HG03159 (cell line): ENCODE results near the gene PLEKHA6.

ENCODE experiments used
- ATAC-seq: cut with Tn5 transposase; IDR thresholded peaks from one replicate; pipeline ENCODE4 v1.9.1; 2021; ENCODE audit warnings: mild to moderate bottlenecking, moderate library complexity; ENCODE audit not compliant: unreplicated experiment

The PLEKHA6 gene

GRCh38 chr1:204356997-204357396 lies 2.7 kb downstream of the PLEKHA6 start:
- no peak for ATAC-seq

GRCh38 chr1:204355913-204356312 lies 3.8 kb downstream of the PLEKHA6 start:
- ATAC-seq: no peak

- ATAC-seq: no peak
These were observed 5.2 kb downstream of the PLEKHA6 start for GRCh38 chr1:204354579-204354978.

DNA sequence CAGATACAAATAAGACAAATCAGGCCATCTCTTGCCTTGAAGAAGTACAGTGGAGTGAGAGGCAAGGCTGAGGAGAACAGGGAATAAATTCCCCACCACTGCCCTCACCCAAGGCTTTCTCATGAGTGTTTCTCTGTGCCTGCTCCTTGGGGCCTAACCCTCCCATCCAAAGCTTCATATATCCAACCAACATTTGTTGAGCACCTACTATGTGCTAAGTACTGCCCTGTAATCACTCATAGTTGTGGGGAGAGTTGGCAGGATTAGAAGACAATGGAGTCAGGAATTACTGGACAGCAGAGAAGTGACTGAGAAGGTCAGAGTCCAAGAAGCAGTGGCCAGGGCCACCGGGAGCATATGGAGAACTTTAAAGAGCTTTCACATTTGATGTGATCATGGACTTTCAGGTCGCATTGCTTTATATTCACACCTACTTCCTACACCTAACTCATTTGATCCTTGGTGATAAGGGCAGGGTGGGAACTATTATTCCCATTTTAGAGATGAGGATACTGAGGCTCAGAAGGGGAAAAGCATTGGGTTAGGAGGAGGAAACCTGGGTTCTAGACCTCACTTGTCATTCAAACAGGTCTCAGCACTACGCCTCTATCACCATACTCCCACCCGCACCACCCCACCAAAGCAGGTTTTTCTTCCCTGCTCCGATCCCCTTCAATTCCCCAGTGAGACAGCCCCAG lies 6.4 kb downstream of the PLEKHA6 start:
- no peak for ATAC-seq

- ATAC-seq: no peak
These were observed 8.7 kb downstream of the PLEKHA6 start for GRCh38 chr1:204350857-204351573.

- ATAC-seq: no peak
These were observed 9.4 kb downstream of the PLEKHA6 start for GRCh38 chr1:204350312-204350711.

- no peak for ATAC-seq
These were observed 10.1 kb downstream of the PLEKHA6 start for GRCh38 chr1:204349602-204350001.

DNA sequence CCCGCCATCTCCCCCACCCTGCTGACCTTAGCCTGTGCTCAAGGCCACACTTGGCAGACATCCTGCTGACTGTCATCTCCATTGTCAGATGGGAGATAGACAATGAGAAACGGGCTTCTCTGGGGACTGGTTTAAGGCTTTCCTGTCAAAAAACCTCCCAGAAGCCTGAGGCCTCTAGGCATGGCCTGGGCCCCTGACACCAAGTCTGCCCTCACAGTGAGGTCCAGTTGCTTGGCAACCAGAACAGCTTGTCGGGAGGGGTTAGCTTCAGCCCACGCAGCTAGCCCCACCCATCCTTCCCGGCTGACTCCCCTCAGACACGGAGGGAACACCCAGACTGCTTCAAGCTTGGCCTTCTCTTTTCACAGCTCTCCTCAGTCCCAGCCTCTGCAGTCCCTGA lies 11.0 kb downstream of the PLEKHA6 start:
- ATAC-seq: no peak

GRCh38 chr1:204348242-204348641 lies 11.5 kb downstream of the PLEKHA6 start:
- ATAC-seq: no peak

GRCh38 chr1:204345941-204346645 lies 13.6 kb downstream of the PLEKHA6 start:
- ATAC-seq: no peak

DNA sequence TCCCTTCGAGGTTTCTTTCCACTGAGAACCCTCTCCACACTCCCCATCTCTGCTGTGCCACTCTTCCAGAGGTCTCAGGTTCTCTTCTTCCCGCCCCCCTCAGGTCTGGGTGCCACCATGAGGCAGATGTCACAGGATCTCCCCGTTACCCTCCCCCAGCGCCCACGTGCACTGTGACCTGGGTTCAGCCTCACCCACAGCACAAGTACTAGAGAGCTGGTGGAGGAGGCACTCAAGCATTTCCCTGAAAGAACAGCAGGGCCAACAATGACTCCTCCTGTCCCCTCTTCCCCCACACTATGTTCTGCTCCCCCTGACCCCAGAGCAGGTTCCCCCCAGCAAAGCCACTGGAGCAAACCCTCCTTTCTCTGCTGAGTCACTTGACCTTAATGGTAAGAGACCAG lies 14.3 kb downstream of the PLEKHA6 start:
- ATAC-seq: no peak

DNA sequence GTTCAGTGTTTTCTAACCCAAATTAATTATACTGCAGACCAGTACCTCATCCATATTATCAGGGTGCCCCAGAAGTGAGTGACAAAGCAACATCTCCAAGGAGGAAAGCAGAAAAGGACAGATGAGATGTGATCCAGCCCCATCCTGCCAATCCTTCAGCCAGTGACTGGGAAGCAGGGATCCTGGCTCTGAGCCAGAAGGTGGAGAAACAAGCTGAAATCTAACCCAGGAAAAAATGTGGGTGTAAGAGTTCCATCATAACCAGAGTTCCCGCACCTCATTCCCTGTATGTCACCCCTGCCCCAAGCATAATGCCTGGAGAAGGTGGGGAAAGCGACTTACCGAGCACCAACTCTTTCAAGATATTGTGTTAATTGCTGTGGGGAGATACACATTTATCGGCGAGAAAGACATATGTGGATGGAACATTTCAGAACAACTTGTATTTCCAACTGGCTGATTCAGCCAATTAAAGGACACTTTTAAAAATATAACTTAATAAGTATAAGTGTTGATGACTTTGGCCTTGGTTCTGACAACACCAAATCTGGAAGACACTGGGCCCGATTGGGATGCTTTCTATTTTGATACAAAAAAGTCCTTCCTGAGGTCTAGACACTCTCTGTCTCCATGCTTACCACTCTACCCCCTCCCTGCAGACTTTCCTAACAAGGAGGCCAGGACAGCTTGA lies 14.9 kb downstream of the PLEKHA6 start:
- no peak for ATAC-seq

DNA sequence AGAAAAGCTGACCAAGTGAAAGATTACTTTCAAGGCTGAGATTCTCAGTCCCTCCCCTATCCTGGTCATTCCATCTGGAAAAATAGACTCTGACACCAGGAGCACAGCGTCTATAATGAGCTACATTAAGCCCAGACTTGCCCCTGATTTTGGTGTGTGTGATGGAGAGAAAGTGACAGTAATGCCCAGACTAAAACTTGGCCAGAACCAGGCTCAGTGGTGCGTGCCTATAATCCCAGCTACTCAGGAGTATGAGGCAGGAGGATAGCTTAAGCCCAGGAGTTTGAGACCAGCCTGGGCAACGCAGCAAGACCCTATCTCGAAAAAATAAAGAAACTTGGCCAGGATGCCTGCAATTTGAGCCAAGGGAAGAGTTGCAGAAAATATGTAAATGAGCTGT lies 15.9 kb downstream of the PLEKHA6 start:
- no peak for ATAC-seq

- no peak for ATAC-seq
These were observed 16.5 kb downstream of the PLEKHA6 start for GRCh38 chr1:204343247-204343646.

DNA sequence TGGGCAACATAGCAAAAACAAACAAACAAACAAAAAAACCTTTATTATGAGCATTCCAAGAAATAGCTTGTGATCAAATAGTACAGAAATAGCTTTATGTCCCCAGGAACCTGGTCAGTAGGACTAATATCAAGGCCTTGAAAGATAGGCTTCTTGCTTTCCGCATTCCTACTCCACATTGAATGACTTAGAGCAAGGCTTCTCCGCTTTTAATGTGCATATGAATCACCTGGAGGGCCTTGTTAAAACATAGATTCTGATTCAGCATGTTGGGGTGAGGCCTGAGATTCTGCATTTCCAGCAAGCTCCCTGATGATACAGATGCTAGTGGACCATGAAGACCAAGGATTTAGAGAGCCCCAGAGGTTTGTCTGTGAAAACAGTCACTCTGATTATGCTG lies 17.4 kb downstream of the PLEKHA6 start:
- no peak for ATAC-seq

GRCh38 chr1:204341380-204341779 lies 18.3 kb downstream of the PLEKHA6 start:
- no peak for ATAC-seq

DNA sequence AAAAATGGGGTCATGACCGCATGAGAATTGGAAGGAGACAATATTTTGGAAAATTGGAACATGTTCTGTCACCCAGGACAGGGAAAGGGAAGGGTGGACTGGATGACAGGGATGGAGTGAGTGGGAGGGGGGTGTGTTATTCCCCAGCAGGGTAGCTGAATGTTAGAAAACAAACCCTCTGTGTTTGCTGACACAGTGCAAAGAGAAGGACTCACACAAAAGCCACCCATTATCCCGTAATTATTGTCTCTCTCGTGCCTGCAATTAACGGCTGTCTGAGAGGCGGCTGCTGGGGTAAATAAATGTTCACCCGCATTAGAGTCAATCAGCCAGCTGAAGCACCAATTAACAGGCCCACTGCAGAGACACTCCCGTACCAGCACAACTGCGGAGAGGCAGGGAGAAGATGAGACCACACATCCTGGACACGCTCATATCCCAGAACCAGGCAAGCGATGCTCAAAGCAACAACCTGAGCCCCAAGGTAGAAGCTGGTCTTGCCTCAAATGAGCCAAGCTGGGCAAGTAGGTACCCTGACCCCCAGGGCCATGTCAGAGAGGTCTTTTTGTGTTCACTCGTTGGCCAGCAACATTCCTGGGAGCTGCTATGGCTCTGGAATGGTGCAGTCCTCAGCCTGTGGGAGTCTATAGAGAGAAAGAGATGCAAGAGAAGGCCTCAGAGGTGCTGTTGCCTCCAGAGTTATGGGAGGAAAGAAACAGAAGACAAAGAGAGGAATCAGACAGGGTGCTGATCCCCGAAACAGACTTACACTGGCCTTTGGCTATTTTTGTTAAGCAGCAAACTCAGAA lies 19.4 kb downstream of the PLEKHA6 start:
- no peak for ATAC-seq

- no peak for ATAC-seq
These were observed 20.2 kb downstream of the PLEKHA6 start for GRCh38 chr1:204339541-204339940.

GRCh38 chr1:204338997-204339396 lies 20.7 kb downstream of the PLEKHA6 start:
- ATAC-seq: no peak

- no peak for ATAC-seq
These were observed 21.4 kb downstream of the PLEKHA6 start for GRCh38 chr1:204338360-204338759.

DNA sequence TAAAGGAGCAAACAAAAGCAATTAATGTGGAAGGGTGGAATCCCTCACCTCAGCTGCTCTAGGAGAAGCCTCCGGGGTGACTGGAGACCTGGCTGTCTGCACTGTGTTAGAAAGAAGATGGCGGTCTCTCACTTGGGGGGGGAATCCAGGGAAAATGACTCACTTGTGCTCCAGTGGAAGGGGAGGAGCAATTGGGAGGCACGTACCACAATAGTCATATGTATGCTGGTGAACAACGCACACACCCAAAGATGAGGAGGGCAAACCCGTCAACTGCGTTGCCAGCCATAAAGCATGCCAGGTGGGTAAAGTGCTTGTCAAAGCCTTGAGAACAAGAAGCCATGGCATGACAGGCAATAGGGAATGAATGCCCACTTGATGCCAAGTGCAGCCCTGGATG lies 22.1 kb downstream of the PLEKHA6 start:
- no peak for ATAC-seq
